Neural progenitor cell (in vitro differentiated cells): ENCODE results near the gene NRF1. TPM values are rescaled to one million over a fixed set of nuclear protein-coding genes. Genes with fewer than 3 reads are reported as not detected.

Experiments used
- DNase-seq: peaks from one replicate; pipeline ENCODE4 v3.0.0-alpha.2; 2016; ENCODE audit warnings: low spot score
- H2AFZ ChIP-seq: fragments of 200-600 bp; sonication (generic); replicated peaks from 2 replicates; pipeline ENCODE4 v1.6.1; 2016; ENCODE audit warnings: antibody characterized with exemption
- H3F3A ChIP-seq: fragments of 200-600 bp; sonication (generic); 2 replicates; pipeline ENCODE4 v1.6.1; 2016; ENCODE audit warnings: antibody characterized with exemption, low read depth
- H3K27ac ChIP-seq: fragments of 200-600 bp; sonication (generic); 2 replicates; pipeline ENCODE4 v1.5.1; 2016; ENCODE audit warnings: mild to moderate bottlenecking
- H3K27me3 ChIP-seq: fragments of 200-600 bp; sonication (generic); 2 replicates; pipeline ENCODE4 v1.6.1; 2016; ENCODE audit warnings: mild to moderate bottlenecking, moderate library complexity
- H3K36me3 ChIP-seq: fragments of 200-600 bp; sonication (generic); 2 replicates; pipeline ENCODE4 v1.5.1; 2016
- H3K4me1 ChIP-seq: fragments of 200-600 bp; sonication (generic); 2 replicates; pipeline ENCODE4 v1.6.1; 2016; ENCODE audit warnings: mixed run types
- H3K4me2 ChIP-seq: fragments of 200-600 bp; sonication (generic); 2 replicates; pipeline ENCODE4 v1.6.1; 2016
- H3K4me3 ChIP-seq: fragments of 200-600 bp; sonication (generic); 2 replicates; pipeline ENCODE4 v1.5.1; 2016
- H3K79me2 ChIP-seq: fragments of 200-600 bp; sonication (generic); 2 replicates; pipeline ENCODE4 v1.6.1; 2016; ENCODE audit warnings: low read depth
- H3K9ac ChIP-seq: fragments of 200-600 bp; sonication (generic); 2 replicates; pipeline ENCODE4 v1.6.1; 2016
- H3K9me3 ChIP-seq: fragments of 200-600 bp; sonication (generic); 2 replicates; pipeline ENCODE4 v1.5.1; 2016; ENCODE audit warnings: low read depth
- H4K20me1 ChIP-seq: fragments of 200-600 bp; sonication (generic); 2 replicates; pipeline ENCODE4 v1.6.1; 2016; ENCODE audit warnings: low read depth
- H3K27ac Mint-ChIP-seq: 3 replicates; pipeline ENCODE4 v1.8.0; 2021; ENCODE audit warnings: mixed read lengths
- H3K27me3 Mint-ChIP-seq: 2 replicates; pipeline ENCODE4 v1.8.0; 2022; ENCODE audit warnings: low read depth, mild to moderate bottlenecking, inconsistent platforms, moderate library complexity, mixed read lengths; ENCODE audit not compliant: insufficient read depth
- H3K36me3 Mint-ChIP-seq: 3 replicates; pipeline ENCODE4 v1.8.0; 2021; ENCODE audit warnings: mixed read lengths
- H3K4me1 Mint-ChIP-seq: 3 replicates; pipeline ENCODE4 v1.8.0; 2021; ENCODE audit warnings: mixed read lengths
- H3K4me3 Mint-ChIP-seq: 3 replicates; pipeline ENCODE4 v1.8.0; 2021; ENCODE audit warnings: mild to moderate bottlenecking, moderate library complexity, mixed read lengths
- H3K9me3 Mint-ChIP-seq: 3 replicates; pipeline ENCODE4 v1.8.0; 2020; ENCODE audit warnings: mixed read lengths
- CTCF ChIP-seq: fragments of 200-600 bp; sonication (generic); IDR thresholded peaks from 2 replicates; pipeline ENCODE4 v1.5.1; 2017; ENCODE audit warnings: antibody characterized with exemption, mild to moderate bottlenecking
- EZH2 ChIP-seq: fragments of 200-600 bp; sonication (generic); IDR thresholded peaks from 2 replicates; pipeline ENCODE4 v1.6.1; 2017; ENCODE audit warnings: antibody characterized with exemption, mild to moderate bottlenecking, moderate library complexity
- EZH2phosphoT487 ChIP-seq: fragments of 200-600 bp; sonication (generic); IDR thresholded peaks from 2 replicates; pipeline ENCODE4 v1.6.1; 2017; ENCODE audit warnings: antibody characterized with exemption
- total RNA-seq: library from RNA; depleted of rRNA; stranded (reverse); fragments of >200 nt; gene quantifications from 2 replicates; pipeline ENCODE4 v1.2.3, GENCODE V29; 2015; ENCODE audit warnings: low replicate concordance

The NRF1 gene
- total RNA-seq, 1 donor from 2014 or later, result 22.9 TPM

GRCh38 chr7:129636641-129637040, 25.1 kb downstream of the NRF1 start:
- H3K4me3 Mint-ChIP-seq, result no peak overlapping the region
- H3K4me2 ChIP-seq, result no peak overlapping the region
- no peak for TF ChIP-seq CTCF
- no peak for TF ChIP-seq EZH2
- TF ChIP-seq EZH2phosphoT487, result no peak
- H3K79me2 ChIP-seq, result peaks cover 97% of the 10 kb centered on the region
- peaks cover 3% of the 10 kb centered on the region for H3K27me3 Mint-ChIP-seq
- no peak overlapping the region for H2AFZ ChIP-seq
- H3K27me3 ChIP-seq, result no peaks in the 10 kb centered on the region
- H3K36me3 Mint-ChIP-seq, result peaks cover 5% of the 10 kb centered on the region
- no peak overlapping the region for H3K4me3 ChIP-seq
- H3K9ac ChIP-seq, result no peak overlapping the region
- no peak for DNase-seq
- H3F3A ChIP-seq, result peaks cover 18% of the 10 kb centered on the region
- H3K27ac ChIP-seq, result no peak overlapping the region
- H4K20me1 ChIP-seq, result peaks cover 59% of the 10 kb centered on the region
- H3K27ac Mint-ChIP-seq, result no peak overlapping the region
- no peaks in the 10 kb centered on the region for H3K4me1 ChIP-seq
- H3K9me3 ChIP-seq, result no peaks in the 10 kb centered on the region
- no peaks in the 10 kb centered on the region for H3K9me3 Mint-ChIP-seq
- peaks cover 14% of the 10 kb centered on the region for H3K4me1 Mint-ChIP-seq
- no peaks in the 10 kb centered on the region for H3K36me3 ChIP-seq

- Mint-ChIP-seq H3K27ac (no peak overlapping the region), H3K4me1 (peaks cover 22% of the 10 kb centered on the region), H3K36me3 (peaks cover 1% of the 10 kb centered on the region), H3K27me3 (peaks cover 3% of the 10 kb centered on the region), H3K9me3 (no peaks in the 10 kb centered on the region), H3K4me3 (no peak overlapping the region)
- Histone ChIP-seq H3K4me2 (no peak overlapping the region), H3K27me3 (no peaks in the 10 kb centered on the region), H4K20me1 (peaks cover 57% of the 10 kb centered on the region), H3F3A (peaks cover 21% of the 10 kb centered on the region), H3K9ac (no peak overlapping the region), H3K9me3 (no peaks in the 10 kb centered on the region), H3K36me3 (no peaks in the 10 kb centered on the region), H2AFZ (no peak overlapping the region), H3K79me2 (peaks cover 95% of the 10 kb centered on the region), H3K27ac (no peak overlapping the region), H3K4me3 (no peak overlapping the region), H3K4me1 (peaks cover 21% of the 10 kb centered on the region)
- TF ChIP-seq CTCF, result no peak
- no peak for TF ChIP-seq EZH2
- TF ChIP-seq EZH2phosphoT487, result no peak
- no peak for DNase-seq
Observed at GRCh38 chr7:129640400-129640799, 28.9 kb downstream of the NRF1 start.

DNA sequence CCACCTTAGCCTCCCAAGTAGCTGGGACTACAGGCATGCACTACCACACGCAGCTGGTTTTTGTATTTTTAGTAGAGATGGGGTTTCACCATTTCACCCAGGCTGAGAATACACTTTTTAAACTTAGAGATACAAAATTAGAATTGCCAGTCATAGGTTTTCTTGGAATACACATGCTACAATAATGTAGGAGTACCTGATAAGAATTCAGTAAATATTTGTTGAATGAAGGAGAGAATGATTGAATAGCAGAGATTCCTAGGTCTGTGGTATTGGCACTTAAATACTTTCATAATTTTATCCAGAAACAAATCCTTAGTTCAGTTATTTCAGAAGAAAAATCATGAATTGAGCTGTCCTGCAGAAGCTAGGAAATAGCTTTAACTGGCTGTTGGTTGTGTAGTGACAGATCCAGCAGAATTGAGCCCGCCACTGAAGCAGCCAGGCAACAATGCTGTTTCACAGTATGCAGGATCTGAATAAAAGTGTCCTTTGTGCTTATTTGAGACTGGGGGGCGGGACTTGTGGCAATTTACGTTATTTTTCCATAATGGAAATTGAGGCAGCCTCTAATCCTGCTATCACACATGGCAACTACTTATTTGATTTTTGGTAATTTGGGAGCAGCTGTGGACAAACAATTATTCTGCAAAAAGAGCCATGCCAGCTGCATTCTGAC, 31.5 kb downstream of the NRF1 start:
- no peak for TF ChIP-seq EZH2
- no peak for TF ChIP-seq EZH2phosphoT487
- no peak for TF ChIP-seq CTCF
- Mint-ChIP-seq H3K4me3 (no peak overlapping the region), H3K36me3 (peaks cover 4% of the 10 kb centered on the region), H3K27ac (no peak overlapping the region), H3K4me1 (peaks cover 23% of the 10 kb centered on the region), H3K27me3 (no peaks in the 10 kb centered on the region), H3K9me3 (no peaks in the 10 kb centered on the region)
- H3F3A ChIP-seq, result peaks cover 40% of the 10 kb centered on the region
- H4K20me1 ChIP-seq, result peaks cover 55% of the 10 kb centered on the region
- peak overlapping the region; percentile 1 for H3K4me2 ChIP-seq
- no peaks in the 10 kb centered on the region for H3K9me3 ChIP-seq
- H3K27ac ChIP-seq, result peak overlapping the region; percentile 47
- H3K27me3 ChIP-seq, result no peaks in the 10 kb centered on the region
- peaks cover 32% of the 10 kb centered on the region for H3K4me1 ChIP-seq
- no peaks in the 10 kb centered on the region for H3K36me3 ChIP-seq
- no peak overlapping the region for H2AFZ ChIP-seq
- H3K79me2 ChIP-seq, result peaks cover 91% of the 10 kb centered on the region
- no peak overlapping the region for H3K9ac ChIP-seq
- H3K4me3 ChIP-seq, result no peak overlapping the region
- DNase-seq, result peak; percentile 34
